ENCODE measurements around the gene SCT.
"Not testable (repeated sequence)": the region's sequence is repeated elsewhere in the genome, so short reads cannot be mapped to it uniquely, and the experiment has no call there.

GRCh38 chr11:653136-653535, 26.2 kb upstream of the SCT start:
- TF ChIP-seq CTCF (IDR thresholded peaks at IDR 0.05); POLR2AphosphoS5 (IDR thresholded peaks at IDR 0.05; ENCODE audit: insufficient read depth in 1 of 2, low read depth in 1 of 2); POLR2A (IDR thresholded peaks at IDR 0.05): not testable (repeated sequence)
